Activated CD4-positive, alpha-beta T cell treated with anti-CD3 and anti-CD28 coated beads for 36 hours (primary cell): ENCODE measurements around the gene FOXN3. TPM values are rescaled to one million over a fixed set of nuclear protein-coding genes. Genes with fewer than 3 reads are reported as not detected.
A peak's percentile ranks its signal among the peaks of the same experiment; 100 is the strongest.

Experiments
- ATAC-seq: fragments of 200-7000 bp; cut with Tn5 transposase; one replicate; pipeline ENCODE4 v1.10.0; 2021; ENCODE audit warnings: mild to moderate bottlenecking, moderate library complexity
- CTCF ChIA-PET: fragments of 350-600 bp; sonication (Branson Sonifier 250); formaldehyde crosslinking; loops from one replicate; lab custom pipeline; 2021; ENCODE audit warnings: antibody characterized with exemption; lab: Charles Lee
- POLR2A ChIA-PET: fragments of 350-600 bp; sonication (Branson Sonifier 250); formaldehyde crosslinking; loops from one replicate; lab custom pipeline; 2021; ENCODE audit warnings: antibody characterized with exemption, inconsistent platforms; lab: Charles Lee
- DNase-seq: peaks from one replicate; pipeline ENCODE4 v3.0.0-alpha.2; 2020
- H3K27ac Mint-ChIP-seq: one replicate; pipeline ENCODE4 v1.8.0; 2021; ENCODE audit warnings: mixed read lengths
- H3K27me3 Mint-ChIP-seq: one replicate; pipeline ENCODE4 v1.8.0; 2021; ENCODE audit warnings: mixed read lengths
- H3K36me3 Mint-ChIP-seq: one replicate; pipeline ENCODE4 v1.8.0; 2021; ENCODE audit warnings: low read depth, mixed read lengths
- H3K4me1 Mint-ChIP-seq: one replicate; pipeline ENCODE4 v1.8.0; 2021; ENCODE audit warnings: mixed read lengths
- H3K4me3 Mint-ChIP-seq: one replicate; pipeline ENCODE4 v1.8.0; 2021; ENCODE audit warnings: mild to moderate bottlenecking, moderate library complexity, mixed read lengths
- H3K9me3 Mint-ChIP-seq: one replicate; pipeline ENCODE4 v1.8.0; 2021; ENCODE audit warnings: low read depth, mixed read lengths
- intact Hi-C, 2 experiments: fragments of 100-400 bp; cut with DNase I in 1 of 2; cut with micrococcal nuclease in 1 of 2; formaldehyde crosslinking; loops; one replicate each; pipeline versions ENCODE4 v1.14.2 to v1.15.1; 2022 to 2024; cut with DNase I, micrococcal nuclease
- total RNA-seq, 2 experiments: library from RNA; stranded (reverse); gene quantifications; one replicate each; pipeline ENCODE4 v1.2.3, GENCODE V29; 2021

Gene FOXN3
- total RNA-seq, 2 experiments from 2014 or later: 69.1 to 76.3 TPM

DNA sequence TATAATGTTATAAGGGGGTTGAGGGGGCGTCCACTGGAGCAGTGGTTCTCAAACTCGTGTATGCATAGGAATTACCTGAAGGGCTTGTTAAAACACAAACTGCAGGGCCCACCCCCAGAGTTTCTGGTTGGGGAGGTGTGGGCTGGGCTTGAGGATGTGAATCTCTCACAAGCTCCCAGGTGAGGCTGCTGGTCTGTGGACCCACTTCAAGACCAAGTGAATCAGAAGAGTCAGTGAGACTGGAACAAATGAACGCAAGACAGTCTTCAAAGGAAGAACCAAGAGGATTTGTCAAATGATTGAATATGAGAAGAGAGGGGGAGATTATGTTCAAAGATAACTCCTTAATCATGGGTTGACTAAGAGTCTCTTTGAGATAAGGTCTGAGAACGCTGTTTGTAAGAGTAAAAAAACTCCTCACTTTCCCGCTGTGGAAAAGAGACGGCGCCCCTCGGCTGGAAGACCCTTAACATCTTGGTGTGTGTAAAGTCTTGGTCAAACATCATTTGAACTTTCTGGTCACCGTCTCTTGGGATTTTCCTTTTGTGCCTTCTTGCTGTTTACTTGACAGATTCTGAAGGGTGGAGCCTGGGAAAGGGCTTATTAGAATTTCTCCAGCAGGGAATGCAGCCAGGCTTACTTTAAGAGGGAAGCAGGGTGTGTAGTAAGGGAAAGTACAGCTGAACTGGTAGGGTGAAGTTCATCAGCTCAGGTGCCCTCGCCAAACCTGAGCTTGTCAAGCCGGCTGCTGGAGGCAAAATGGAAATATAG, 5.3 kb upstream of the FOXN3 start:
- peak overlapping the region; percentile 65 for H3K27ac Mint-ChIP-seq
- peaks cover 74% of the 10 kb centered on the region for H3K4me1 Mint-ChIP-seq
- intact Hi-C loops: loop anchor here (1.0 to 10.0 kb wide), 6 partner anchors 8 to 532 kb away; partner anchors contain the start of genes EFCAB11 (in 1 of the 2) and TDP1 (in 1 of the 2)
- ChIA-PET CTCF (interaction anchor here (0.6 to 1.1 kb wide), 3 partner anchors 219 to 329 kb away, joined by 3 to 4 read pairs (median 3); no protein-coding TSS in a partner anchor), POLR2A (no interaction called here)
- no peaks in the 10 kb centered on the region for H3K27me3 Mint-ChIP-seq
- no peaks in the 10 kb centered on the region for H3K9me3 Mint-ChIP-seq
- H3K4me3 Mint-ChIP-seq: no peak overlapping the region
- peak; percentile 74 for DNase-seq
- H3K36me3 Mint-ChIP-seq: peaks cover 16% of the 10 kb centered on the region
- ATAC-seq: peak; percentile 70

DNA sequence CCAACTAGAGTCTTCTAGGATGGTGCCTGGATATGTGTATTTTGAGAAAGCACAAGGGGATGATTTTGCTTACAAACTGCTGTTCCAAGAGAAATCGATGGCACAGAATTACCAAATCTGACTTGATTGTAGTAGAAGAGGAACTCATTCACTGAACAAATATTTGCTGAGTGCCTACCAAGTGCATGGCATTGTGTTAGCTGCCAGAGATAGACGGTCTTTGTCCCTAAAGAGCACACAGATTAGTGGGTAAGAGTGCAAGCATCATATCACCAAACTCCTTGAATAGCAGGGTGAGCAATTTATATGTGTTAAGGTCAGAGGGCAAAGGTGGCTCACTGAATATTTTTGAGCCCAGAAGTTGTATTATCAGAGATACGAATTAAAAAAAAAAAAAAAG, 3.5 kb upstream of the FOXN3 start:
- intact Hi-C loops: loop anchor here (5.0 to 10.0 kb wide), 4 partner anchors 332 to 534 kb away; partner anchors contain the start of genes EFCAB11 (in 1 of the 2) and TDP1 (in 1 of the 2)
- POLR2A ChIA-PET: no interaction called here
- H3K36me3 Mint-ChIP-seq: peaks cover 21% of the 10 kb centered on the region
- ATAC-seq (no peak), DNase-seq (no peak)
- H3K27me3 Mint-ChIP-seq: no peaks in the 10 kb centered on the region
- H3K4me3 Mint-ChIP-seq: no peak overlapping the region
- CTCF ChIA-PET: interaction anchor here (0.7 kb wide), 2 partner anchors 39 to 155 kb away, joined by 3 read pairs; no protein-coding TSS in a partner anchor
- peaks cover 67% of the 10 kb centered on the region for H3K4me1 Mint-ChIP-seq
- H3K9me3 Mint-ChIP-seq: no peaks in the 10 kb centered on the region
- no peak overlapping the region for H3K27ac Mint-ChIP-seq

DNA sequence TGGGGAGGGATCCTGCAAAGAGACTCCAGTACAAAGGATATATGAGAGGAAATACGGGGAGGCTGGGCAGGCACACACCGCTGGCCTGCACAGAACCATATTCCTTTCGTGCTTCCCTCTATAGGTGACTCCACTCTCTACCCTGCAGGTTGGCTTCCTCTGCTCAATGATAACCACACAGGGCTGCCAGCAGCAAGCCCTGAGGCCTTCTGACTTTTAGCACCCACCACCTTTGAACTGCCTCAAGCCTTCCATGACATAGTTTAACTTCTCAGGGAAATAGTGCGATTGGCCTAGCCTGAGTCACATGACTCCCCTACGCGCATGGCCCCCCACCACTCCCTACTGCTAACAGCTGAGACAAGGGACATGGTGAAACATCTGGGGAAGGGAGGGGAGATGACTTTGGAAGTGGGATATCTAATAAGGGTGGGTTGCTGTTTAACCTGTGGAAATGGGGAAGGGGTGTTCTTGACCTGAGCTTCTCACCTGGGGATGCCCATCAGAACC, 3.0 kb upstream of the FOXN3 start:
- DNase-seq (peak; percentile 35), ATAC-seq (no peak)
- Mint-ChIP-seq H3K27ac (no peak overlapping the region), H3K27me3 (no peaks in the 10 kb centered on the region), H3K9me3 (no peaks in the 10 kb centered on the region), H3K4me1 (peaks cover 72% of the 10 kb centered on the region), H3K4me3 (no peak overlapping the region), H3K36me3 (peaks cover 23% of the 10 kb centered on the region)
- intact Hi-C loops: loop anchor here (2.0 to 10.0 kb wide), 12 partner anchors 143 to 977 kb away; partner anchors contain the start of genes CALM1 (in 1 of the 2), EFCAB11 (in 1 of the 2) and TDP1 (in 1 of the 2)
- ChIA-PET POLR2A (no interaction called here), CTCF (interaction anchor here (0.7 kb wide), 2 partner anchors 39 to 155 kb away, joined by 3 read pairs; no protein-coding TSS in a partner anchor)

DNA sequence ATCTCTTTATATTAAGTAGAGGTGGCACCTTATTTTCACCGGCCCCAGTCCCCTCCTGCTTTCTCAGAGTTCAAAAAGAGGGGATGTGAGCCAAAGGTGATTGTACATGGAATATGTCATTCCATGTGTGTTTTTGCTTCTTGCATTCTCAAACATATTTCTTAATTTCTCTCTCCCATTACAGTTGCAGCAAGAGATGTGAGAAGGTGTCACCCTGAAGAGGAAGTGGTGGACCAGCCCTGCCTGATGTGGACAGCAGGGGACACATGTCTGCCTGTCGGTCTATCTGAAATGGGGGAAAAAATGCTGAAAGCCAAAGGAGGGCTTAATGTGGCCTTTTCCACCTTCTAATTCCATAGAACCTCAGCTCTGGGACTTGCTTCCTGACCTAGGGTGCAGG, 1.9 kb upstream of the FOXN3 start:
- no peak for DNase-seq
- ATAC-seq: no peak
- Mint-ChIP-seq H3K27ac (peak overlapping the region; percentile 34), H3K4me3 (peak overlapping the region; percentile 8), H3K9me3 (no peaks in the 10 kb centered on the region), H3K27me3 (no peaks in the 10 kb centered on the region), H3K36me3 (peaks cover 26% of the 10 kb centered on the region), H3K4me1 (peaks cover 66% of the 10 kb centered on the region)
- ChIA-PET POLR2A (interaction anchor here (0.5 to 1.7 kb wide), 2 partner anchors 11 to 199 kb away, joined by 3 to 7 read pairs; no protein-coding TSS in a partner anchor), CTCF (interaction anchor here (0.7 kb wide), 1 partner anchor 626 kb away, joined by 3 read pairs; no protein-coding TSS in a partner anchor)
- intact Hi-C loops: loop anchor here (1.0 to 5.0 kb wide), 9 partner anchors 142 to 978 kb away; partner anchors contain the start of gene CALM1 (in 1 of the 2)

DNA sequence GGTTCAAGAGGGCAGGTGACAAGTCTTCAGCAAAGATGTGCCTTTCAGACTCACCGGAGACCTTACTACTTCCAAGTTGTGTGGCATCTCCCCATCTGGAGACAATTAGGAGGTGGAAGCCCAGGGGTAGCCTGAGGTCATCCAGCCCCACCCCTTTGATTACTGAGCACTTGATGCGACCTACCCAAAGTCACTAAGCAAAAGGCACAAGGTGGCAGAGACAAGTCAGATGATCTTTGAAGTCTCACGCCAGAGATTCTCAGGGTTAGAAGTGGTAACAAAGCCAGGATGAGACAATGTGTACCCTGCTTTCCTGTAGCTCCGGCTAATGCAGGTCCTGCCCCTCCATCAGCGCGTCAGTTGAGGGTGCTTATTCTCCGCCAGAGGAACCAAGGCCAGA, 1.4 kb upstream of the FOXN3 start:
- Mint-ChIP-seq H3K4me1 (peaks cover 60% of the 10 kb centered on the region), H3K4me3 (peak overlapping the region; percentile 83), H3K9me3 (no peaks in the 10 kb centered on the region), H3K27ac (peak overlapping the region; percentile 95), H3K27me3 (no peaks in the 10 kb centered on the region), H3K36me3 (peaks cover 26% of the 10 kb centered on the region)
- intact Hi-C loops: loop anchor here (1.0 to 5.0 kb wide), 9 partner anchors 141 to 979 kb away; partner anchors contain the start of gene CALM1 (in 1 of the 2)
- ATAC-seq (peak; percentile 3), DNase-seq (peak; percentile 48)
- ChIA-PET CTCF (interaction anchor here (0.7 kb wide), 2 partner anchors 279 to 626 kb away, joined by 3 read pairs; no protein-coding TSS in a partner anchor), POLR2A (interaction anchor here (0.5 to 1.7 kb wide), 2 partner anchors 12 to 199 kb away, joined by 3 to 7 read pairs; no protein-coding TSS in a partner anchor)

DNA sequence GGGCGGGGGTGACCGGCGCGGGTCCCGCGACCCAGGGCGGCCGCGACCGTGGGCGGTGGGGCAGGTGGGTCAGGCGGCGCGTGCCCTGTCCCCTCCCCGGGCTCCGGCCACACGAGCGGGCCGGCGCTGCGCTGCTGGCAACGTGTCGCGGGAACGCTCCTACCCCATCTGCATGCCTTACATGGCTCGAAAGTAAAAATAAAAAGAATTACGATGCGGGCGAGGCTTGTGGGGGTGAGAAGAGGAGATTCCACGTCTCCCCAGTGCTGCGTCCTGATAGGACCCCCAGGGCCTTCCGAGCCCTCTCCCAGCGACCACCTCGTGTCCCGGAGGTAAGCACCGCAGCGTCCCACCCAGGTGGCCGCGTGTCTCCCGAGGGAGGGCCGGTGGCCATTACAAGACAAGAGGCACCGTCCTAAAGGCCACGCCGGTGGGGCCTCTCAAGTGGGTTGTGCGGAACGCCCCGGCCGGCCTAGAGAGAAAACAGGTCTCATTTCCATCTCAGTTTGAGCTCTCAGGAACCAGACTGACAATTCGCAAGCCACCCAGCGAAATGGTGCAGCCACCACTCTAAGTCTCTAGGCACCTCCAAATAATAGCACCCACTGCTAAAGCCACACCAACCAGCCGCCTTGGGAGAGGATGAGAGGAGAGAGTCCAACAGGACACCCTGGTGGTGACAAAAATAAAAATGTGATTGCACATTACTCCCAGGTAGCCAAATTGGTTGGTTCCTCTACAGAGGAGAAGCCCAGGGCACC, 612 bp upstream of the FOXN3 start:
- H3K27ac Mint-ChIP-seq: peak overlapping the region; percentile 95

DNA sequence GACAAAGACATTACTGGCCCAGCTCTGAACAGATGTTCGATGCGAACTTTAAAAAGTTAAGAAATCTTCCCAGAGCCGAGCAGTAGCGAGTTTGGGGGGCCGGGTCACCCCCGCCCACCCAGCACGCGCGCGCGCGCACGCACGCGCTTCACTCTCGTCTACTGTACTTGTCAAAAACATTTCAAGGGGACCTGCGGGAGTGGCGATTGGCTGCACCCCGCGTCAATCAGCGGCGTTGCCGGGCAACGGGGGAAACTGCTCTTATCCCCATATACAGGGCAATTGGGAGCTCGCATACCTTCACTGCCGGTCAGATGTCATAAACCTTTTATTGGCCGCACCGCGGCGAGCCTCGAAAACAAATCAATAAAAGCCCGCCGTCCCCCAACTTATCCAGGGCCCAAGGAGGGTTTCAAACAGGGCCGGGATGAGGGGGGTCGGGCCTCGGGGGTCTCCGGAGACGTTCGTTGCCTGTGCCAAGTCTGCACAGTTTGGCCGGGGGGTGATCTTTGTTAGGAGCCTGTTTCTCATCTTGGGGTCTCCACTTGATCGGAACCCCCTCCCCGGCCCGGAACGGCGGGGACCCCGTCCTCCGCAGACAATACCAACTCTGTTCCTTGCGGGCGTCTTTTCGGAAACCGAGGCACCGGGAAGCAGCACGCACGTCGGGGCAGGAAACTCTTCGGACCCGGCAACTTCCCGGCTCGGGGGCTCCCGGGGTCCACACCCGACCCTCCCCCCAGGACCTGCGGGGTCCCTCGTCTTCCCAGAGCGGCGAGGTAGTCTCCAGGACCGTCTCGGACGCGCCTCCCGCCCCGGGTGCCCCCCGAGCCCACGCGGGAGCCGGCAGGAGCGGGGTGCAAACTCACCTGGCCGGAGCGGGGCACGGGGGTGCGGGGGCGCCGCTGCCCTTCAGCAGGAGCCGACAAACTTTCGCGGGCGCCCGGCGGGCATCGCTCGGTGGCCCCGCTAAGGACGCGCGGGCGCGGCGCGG, 734 bp downstream of the FOXN3 start:
- POLR2A ChIA-PET: interaction anchor here (0.6 to 1.3 kb wide), 3 partner anchors 13 to 188 kb away, joined by 3 to 8 read pairs (median 3); no protein-coding TSS in a partner anchor
- intact Hi-C loops: loop anchor here (1.0 to 5.0 kb wide), 12 partner anchors 15 to 981 kb away; partner anchors contain the start of gene CALM1 (in 1 of the 2)
- Mint-ChIP-seq H3K9me3 (no peaks in the 10 kb centered on the region), H3K4me3 (peak overlapping the region; percentile 84), H3K4me1 (peaks cover 51% of the 10 kb centered on the region), H3K36me3 (peaks cover 44% of the 10 kb centered on the region), H3K27ac (peak overlapping the region; percentile 85), H3K27me3 (no peaks in the 10 kb centered on the region)
- CTCF ChIA-PET: interaction anchor here (0.6 to 1.3 kb wide), 5 partner anchors 14 to 524 kb away, joined by 3 read pairs; no protein-coding TSS in a partner anchor
- ATAC-seq: peak; percentile 80
- peak; percentile 98 for DNase-seq

More for the DNA sequence above, 612 bp upstream of the FOXN3 start:
- POLR2A ChIA-PET: interaction anchor here (1.7 kb wide), 1 partner anchor 12 kb away, joined by 7 read pairs; no protein-coding TSS in a partner anchor
- CTCF ChIA-PET: interaction anchor here (0.7 kb wide), 2 partner anchors 13 to 280 kb away, joined by 3 read pairs; no protein-coding TSS in a partner anchor
- peak; percentile 45 for ATAC-seq
- Mint-ChIP-seq H3K36me3 (peaks cover 33% of the 10 kb centered on the region), H3K4me3 (peak overlapping the region; percentile 83), H3K4me1 (peaks cover 57% of the 10 kb centered on the region), H3K9me3 (no peaks in the 10 kb centered on the region), H3K27me3 (no peaks in the 10 kb centered on the region)
- intact Hi-C loops: loop anchor here (1.0 to 5.0 kb wide), 17 partner anchors 12 to 980 kb away; partner anchors contain the start of gene CALM1 (in 1 of the 2)
- peak; percentile 75 for DNase-seq

DNA sequence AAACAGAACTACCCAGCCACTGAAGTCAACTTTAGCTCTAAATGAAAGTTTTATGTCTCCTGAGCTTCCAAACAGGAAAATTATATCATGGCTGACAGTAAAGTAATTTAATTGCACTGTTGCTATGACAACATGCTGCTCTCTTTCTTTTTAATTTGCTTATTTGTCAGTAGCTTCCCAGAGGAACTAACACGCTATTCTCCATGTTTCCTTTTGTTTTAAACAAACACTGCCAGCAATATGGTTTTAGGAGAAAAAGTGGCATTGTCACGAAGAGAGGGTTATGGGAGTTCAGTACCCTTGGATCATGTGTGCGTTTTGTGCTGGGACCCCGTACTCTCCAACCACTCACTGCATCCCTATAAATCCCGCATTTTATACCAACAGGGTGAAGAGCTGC, 1.9 kb downstream of the FOXN3 start:
- Mint-ChIP-seq H3K4me1 (peaks cover 53% of the 10 kb centered on the region), H3K27me3 (no peaks in the 10 kb centered on the region), H3K36me3 (peaks cover 50% of the 10 kb centered on the region), H3K9me3 (no peaks in the 10 kb centered on the region), H3K27ac (peak overlapping the region; percentile 51), H3K4me3 (peak overlapping the region; percentile 67)
- POLR2A ChIA-PET: interaction anchor here (0.8 to 1.3 kb wide), 2 partner anchors 14 to 35 kb away, joined by 3 to 8 read pairs; no protein-coding TSS in a partner anchor
- DNase-seq: no peak
- intact Hi-C loops: loop anchor here (5.0 kb wide), 7 partner anchors 138 to 982 kb away; partner anchors contain the start of gene CALM1 (in 1 of the 2)
- no peak for ATAC-seq
- CTCF ChIA-PET: interaction anchor here (0.7 to 1.3 kb wide), 3 partner anchors 15 to 28 kb away, joined by 3 read pairs; no protein-coding TSS in a partner anchor

DNA sequence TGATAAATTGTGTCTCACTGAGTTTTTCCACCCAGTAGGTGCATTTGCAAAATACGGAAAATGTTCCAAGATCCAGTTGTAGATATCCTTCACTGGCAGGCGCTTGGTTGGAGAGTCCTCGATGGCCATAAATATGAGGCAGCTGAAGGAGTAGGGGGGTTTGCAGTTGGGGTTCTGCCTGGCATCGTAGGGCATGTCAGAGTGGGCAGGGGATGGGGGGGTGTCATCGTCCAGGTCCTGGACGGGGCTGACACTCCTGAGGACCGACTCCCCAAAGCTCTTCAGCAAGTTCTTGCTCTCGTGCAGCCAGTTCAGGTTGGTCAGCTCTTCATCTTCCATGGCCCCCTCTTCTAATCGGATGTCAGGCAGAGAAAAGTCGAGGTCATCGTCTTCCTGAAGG, 5.1 kb downstream of the FOXN3 start:
- intact Hi-C loops: no loop called here

More for the DNA sequence above, 5.1 kb downstream of the FOXN3 start:
- no peak overlapping the region for H3K4me3 Mint-ChIP-seq
- H3K27ac Mint-ChIP-seq: no peak overlapping the region
- peaks cover 60% of the 10 kb centered on the region for H3K36me3 Mint-ChIP-seq
- H3K27me3 Mint-ChIP-seq: no peaks in the 10 kb centered on the region
- ATAC-seq (no peak), DNase-seq (no peak)
- ChIA-PET CTCF (no interaction called here), POLR2A (interaction anchor here (0.6 kb wide), 1 partner anchor 249 kb away, joined by 3 read pairs; no protein-coding TSS in a partner anchor)
- no peaks in the 10 kb centered on the region for H3K9me3 Mint-ChIP-seq
- peaks cover 63% of the 10 kb centered on the region for H3K4me1 Mint-ChIP-seq
